T-helper 2 cell (primary cell): ENCODE measurements around the gene SORCS2.

Experiments used
- DNase-seq, 5 experiments: peaks; one replicate each; pipeline versions ENCODE4 v3.0.0 to v3.0.0-alpha.2; 2012 to 2022

SORCS2 gene

DNA sequence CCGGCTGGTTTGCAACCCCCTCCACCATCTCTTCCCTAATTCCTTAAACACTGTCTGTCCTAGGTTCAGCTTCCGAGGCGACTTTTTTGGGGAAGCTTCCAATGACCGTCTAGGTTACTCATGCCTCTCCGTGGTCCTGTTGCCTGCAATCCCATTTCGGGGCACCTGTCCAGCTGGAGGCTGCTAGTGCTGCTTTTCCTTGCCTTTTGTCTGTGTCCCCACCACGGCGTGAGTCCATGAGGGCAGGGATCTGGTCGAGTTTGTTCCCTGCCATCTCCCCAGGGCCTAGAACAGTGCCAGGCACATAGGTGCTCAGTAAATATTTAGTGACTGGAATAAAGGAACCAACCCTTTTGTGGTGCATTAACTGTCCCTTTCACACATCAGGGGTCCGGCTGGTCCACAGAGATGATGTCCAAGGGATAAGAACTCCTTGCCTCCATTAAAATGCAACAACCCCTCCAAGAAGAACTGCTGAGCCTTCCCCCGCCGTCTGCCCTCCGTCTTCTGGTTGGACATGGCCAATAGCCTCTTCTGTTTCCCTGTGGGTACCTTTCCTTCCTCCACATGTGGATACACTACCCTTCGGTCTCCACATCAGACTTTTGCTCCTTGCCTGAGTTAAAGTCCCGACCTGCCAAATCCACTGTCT lies 5.7 kb upstream of the SORCS2 start:
- no peak for DNase-seq

GRCh38 chr4:7187168-7187535 lies 5.2 kb upstream of the SORCS2 start:
- no peak for DNase-seq

- no peak for DNase-seq
These were observed 4.6 kb upstream of the SORCS2 start for GRCh38 chr4:7187691-7188090.

- no peak for DNase-seq
These were observed 3.3 kb upstream of the SORCS2 start for GRCh38 chr4:7189066-7189465.

GRCh38 chr4:7189475-7190277 lies 2.7 kb upstream of the SORCS2 start:
- no peak for DNase-seq

GRCh38 chr4:7190278-7190594 lies 2.1 kb upstream of the SORCS2 start:
- DNase-seq: no peak

DNA sequence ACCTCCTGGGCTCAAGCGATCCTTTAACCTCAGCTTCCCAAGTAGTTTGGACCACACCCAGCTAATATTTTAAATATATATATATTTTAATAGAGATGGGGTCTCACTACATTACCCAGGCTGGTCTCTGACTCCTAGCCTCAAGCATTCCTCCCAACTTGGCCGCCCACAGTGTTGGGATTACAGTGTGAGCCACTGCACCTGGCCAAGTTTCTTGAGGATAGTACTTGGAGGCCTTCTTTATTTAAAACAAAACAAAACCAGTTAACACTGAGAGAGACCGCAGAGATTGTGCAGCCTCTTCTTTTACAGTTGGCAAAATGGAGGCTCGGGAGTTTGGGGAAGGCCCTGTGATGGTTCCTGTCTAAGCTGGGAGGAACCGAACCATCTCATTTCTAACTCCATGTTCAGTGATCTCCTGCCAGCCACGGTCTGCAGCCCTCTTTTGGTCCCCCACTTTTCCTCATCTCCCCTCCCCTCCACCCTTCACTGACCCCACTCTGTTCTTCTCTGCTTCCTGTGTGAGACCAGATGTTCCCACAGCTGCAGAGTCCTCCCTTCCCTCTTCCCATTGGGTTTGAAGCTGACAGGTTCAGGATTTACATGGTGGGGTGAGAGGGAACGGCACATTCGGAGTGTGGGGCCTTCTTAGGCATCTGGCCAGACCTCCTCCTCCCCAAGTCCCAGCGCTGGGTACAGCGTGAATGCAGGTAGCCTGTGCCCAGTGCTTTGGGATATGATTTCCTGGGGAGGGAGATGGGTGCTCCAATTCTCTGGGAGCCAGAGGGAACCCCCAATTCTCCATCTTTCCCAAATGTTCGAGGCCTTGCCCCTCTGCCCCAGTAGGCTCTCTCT lies 1.4 kb upstream of the SORCS2 start:
- no peak for DNase-seq

DNA sequence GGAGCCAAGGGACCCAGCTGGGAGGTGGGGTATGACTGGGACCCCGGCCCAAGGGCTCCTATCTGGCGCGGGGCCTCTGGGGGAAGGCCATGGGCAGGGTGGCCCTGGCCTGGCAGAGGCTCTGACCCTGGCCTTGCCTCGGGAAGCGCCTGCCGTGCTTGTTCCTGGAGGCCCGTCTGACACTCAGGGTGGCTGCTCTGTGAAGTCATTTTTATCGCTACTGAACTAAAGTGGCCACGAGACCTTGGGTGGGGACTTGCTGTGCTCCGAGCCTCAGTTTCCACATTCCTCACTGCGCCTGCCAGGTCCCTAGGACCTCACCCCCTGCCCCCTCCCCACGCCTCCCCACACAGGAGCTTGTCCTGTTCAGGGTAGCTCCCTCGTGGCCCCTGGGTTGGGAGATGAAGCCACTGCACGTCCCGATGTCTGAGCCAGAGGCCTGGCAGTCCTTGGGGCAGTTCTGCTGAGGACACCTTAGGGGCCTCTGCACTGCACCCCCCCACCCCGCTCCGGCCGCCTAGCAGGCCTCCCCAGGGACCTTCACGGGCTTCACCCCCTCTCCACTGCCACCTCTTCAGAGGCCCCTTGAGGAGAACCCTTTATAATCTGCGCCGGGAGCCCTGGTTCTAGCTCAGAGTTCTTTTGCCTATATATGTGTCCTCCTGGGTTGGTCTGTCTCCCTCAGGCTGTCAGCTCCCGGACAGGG lies 639 bp upstream of the SORCS2 start:
- no peak for DNase-seq

DNA sequence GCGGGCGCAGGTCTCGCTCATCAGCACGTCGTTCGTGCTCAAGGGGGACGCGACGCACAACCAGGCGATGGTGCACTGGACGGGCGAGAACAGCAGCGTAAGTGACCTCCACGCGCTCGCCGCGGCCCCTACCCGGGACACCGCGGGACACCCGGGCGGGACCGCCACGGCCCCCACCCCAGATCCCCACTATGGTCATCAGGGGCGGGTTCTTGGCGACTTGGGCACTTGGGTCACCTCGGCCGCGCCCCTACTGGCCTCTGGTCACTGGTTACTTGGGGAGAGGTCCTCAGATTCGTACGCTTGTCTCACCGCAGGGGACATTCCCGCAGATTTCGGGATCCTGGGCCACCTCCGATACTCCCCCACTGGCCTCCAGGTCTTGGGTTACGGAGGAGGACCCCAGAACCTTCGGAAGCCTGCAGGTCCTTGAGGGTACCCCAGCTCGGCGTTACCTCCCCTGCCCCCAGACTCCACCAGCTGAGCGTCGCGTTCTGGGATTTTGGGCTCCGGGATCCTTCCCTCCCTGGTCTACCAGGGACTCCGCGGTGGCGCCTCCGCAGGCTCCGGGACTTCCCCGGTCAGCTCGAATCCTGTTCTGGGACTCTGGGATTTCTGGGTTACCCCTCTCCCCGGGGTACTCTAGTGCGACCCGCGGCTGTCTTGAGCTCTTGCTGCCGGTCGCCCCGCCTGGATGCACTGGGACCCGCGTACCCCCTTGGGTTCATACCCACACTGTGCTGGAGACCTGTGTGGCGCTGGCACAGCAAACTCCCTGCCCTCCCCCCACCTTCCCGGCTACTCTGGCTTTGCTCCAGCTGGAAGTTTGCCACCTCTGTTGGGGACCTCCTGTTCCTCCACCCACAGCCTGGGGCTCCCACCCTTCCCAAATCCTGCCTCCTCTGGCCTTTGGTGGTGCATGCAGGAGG lies 956 bp downstream of the SORCS2 start:
- no peak for DNase-seq

GRCh38 chr4:7194251-7195140 lies 2.2 kb downstream of the SORCS2 start:
- DNase-seq: no peak

DNA sequence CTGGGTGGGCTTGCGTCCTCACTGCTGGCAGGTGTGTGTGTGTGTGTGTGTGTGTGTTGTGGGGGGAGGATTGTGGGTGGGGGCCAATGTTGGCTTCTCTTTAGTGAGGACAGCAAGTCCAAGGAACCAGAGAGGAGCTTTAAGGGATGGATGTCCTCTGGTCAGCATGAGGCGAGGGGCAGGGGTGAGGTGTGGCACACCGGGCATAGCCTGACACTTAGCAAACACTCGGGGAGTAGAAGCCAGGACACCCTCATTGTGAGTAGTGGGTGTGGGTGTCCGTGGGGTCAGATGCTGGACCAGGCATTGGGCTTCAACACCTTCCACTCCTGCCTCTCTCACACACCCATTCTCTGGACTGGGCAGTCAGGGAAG lies 2.8 kb downstream of the SORCS2 start:
- DNase-seq: no peak

DNA sequence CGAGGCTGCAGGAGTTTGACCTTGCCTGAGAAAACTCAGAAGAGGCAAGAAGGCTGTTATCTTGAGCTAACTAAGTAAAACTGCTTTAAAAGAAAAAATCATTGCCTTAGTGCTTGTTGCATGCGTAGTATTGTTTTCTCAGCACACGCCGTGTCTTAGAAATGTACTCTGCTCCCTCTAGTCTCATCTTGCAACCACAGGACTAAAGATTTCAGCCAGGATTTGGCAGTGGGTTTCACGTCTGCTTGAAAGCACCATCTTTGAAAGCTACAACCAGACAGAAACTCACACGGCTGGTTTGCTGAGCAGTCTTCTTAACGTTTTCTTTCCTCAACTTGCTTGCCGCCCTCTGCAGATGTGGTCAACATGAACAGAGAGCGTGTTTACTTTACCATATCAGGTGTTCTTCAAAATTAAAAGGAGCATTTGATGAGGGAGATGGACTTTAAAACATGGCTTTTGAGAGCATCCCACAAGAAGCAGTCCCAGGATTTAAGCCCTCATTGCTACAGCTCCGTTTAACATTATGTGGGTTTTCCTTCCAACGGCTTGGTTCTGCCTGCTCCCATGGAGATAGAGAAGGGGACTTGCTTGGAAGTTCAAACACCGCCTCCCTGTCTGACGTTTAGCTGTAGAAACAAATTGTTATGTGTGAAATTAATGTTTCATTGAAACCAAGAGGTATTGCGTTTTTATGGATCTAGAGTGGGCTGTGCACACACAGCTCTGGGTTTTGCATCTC lies 3.4 kb downstream of the SORCS2 start:
- DNase-seq: no peak

- no peak for DNase-seq
These were observed 3.9 kb downstream of the SORCS2 start for GRCh38 chr4:7196288-7196651.

GRCh38 chr4:7196736-7197135 lies 4.4 kb downstream of the SORCS2 start:
- DNase-seq: no peak

GRCh38 chr4:7197910-7198309 lies 5.6 kb downstream of the SORCS2 start:
- no peak for DNase-seq

DNA sequence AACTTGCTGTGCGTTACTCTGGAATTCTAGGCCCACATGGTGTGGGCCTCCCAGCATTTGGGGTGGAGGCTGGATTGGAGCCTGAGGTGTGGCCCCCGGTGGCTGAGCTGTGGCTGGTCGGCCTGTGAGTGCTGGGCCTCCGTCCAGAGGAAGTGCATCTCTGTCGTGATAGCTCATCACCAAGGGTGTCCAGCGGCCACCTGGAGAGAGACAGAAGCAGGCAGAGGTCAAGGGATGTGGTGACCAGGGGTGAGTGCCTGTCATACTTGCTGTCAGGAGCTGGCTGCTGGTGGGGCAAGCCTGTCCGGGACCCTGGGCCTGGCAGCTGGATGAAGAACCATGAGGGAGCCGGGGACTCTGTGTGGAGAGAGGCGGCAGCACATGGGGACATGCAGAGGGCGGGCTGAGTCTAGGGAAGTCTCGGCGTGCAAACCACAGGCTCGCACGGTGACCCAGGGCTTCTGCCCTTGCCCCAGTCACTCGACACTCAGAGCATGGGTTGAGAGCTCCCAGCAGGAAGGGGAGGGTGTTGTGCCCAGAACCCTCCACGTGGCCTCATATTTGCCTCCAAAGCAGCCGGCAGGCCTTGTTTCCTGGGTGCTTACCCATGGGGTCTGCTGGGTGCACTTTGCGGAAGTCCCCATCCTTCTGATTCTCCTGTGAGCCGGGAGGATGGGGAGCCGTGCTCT lies 6.2 kb downstream of the SORCS2 start:
- DNase-seq: no peak

- DNase-seq: no peak
These were observed 6.9 kb downstream of the SORCS2 start for GRCh38 chr4:7199129-7199725.

- DNase-seq: no peak
These were observed 7.6 kb downstream of the SORCS2 start for GRCh38 chr4:7199771-7200441.

GRCh38 chr4:7200801-7201200 lies 8.5 kb downstream of the SORCS2 start:
- no peak for DNase-seq
